Left hindlimb (tissue), 1 donor: Measurements from ENCODE around the gene CSNK2A1.
"Not testable (repeated sequence)": the region's sequence is repeated elsewhere in the genome, so short reads cannot be mapped to it uniquely, and the experiment has no call there.

ENCODE experiments used
- DNase-seq: peaks from one replicate; pipeline ENCODE4 v3.0.0-alpha.2; 2018

The CSNK2A1 gene

GRCh38 chr20:543369-544152 lies at the start of gene CSNK2A1:
TSS of gene CSNK2A1 (minus strand) at chr20:543790. CDS start at chr20:508551, 35,239 bp downstream.
- DNase-seq: peak; percentile 97

- no peak for DNase-seq
Observed at GRCh38 chr20:592506-592905, 48.9 kb upstream of the CSNK2A1 start.

- DNase-seq: no peak
Observed at GRCh38 chr20:591941-592340, 48.4 kb upstream of the CSNK2A1 start.

- DNase-seq: no peak
Observed at GRCh38 chr20:588932-589672, 45.5 kb upstream of the CSNK2A1 start.

GRCh38 chr20:588476-588875 lies 44.9 kb upstream of the CSNK2A1 start:
- no peak for DNase-seq

- DNase-seq: no peak
Observed at GRCh38 chr20:584971-585301, 41.3 kb upstream of the CSNK2A1 start.

GRCh38 chr20:584161-584970 lies 40.8 kb upstream of the CSNK2A1 start:
- DNase-seq: no peak

GRCh38 chr20:582204-582603 lies 38.6 kb upstream of the CSNK2A1 start:
- no peak for DNase-seq

GRCh38 chr20:578940-579690 lies 35.5 kb upstream of the CSNK2A1 start:
- not testable (repeated sequence) for DNase-seq

GRCh38 chr20:577167-577791 lies 33.7 kb upstream of the CSNK2A1 start:
- DNase-seq: no peak

- DNase-seq: no peak
Observed at GRCh38 chr20:576156-576555, 32.6 kb upstream of the CSNK2A1 start.

GRCh38 chr20:575230-575629 lies 31.6 kb upstream of the CSNK2A1 start:
- DNase-seq: no peak

- DNase-seq: no peak
Observed at GRCh38 chr20:574297-574942, 30.8 kb upstream of the CSNK2A1 start.

GRCh38 chr20:573414-574296 lies 30.1 kb upstream of the CSNK2A1 start:
- DNase-seq: no peak

GRCh38 chr20:572727-573126 lies 29.1 kb upstream of the CSNK2A1 start:
- no peak for DNase-seq

- DNase-seq: peak; percentile 87
Observed at GRCh38 chr20:571754-572441, 28.3 kb upstream of the CSNK2A1 start.

GRCh38 chr20:568673-569415 lies 25.3 kb upstream of the CSNK2A1 start:
- no peak for DNase-seq

- no peak for DNase-seq
Observed at GRCh38 chr20:568097-568652, 24.6 kb upstream of the CSNK2A1 start.

GRCh38 chr20:564192-564591 lies 20.6 kb upstream of the CSNK2A1 start:
- no peak for DNase-seq
